Central memory CD8-positive, alpha-beta T cell (primary cell): ENCODE results near the gene CFAP61.

Source experiments
- ATAC-seq: fragments of 150-1000 bp; cut with Tn5 transposase; replicated peaks from 2 replicates; pipeline ENCODE4 v1.10.0; 2022; ENCODE audit warnings: mild to moderate bottlenecking, moderate FRiP score, moderate number of reproducible peaks; ENCODE audit not compliant: poor library complexity, severe bottlenecking; ENCODE audit errors: extremely low read depth
- DNase-seq, 2 donors: peaks; one replicate each; pipeline ENCODE4 v3.0.0; 2021; ENCODE audit warnings: low spot score in 2 of 2
- H3K27ac Mint-ChIP-seq: one replicate; pipeline ENCODE4 v1.8.0; 2022; ENCODE audit warnings: low read depth, mild to moderate bottlenecking, moderate library complexity, mixed read lengths
- H3K27me3 Mint-ChIP-seq: one replicate; pipeline ENCODE4 v1.8.0; 2022; ENCODE audit warnings: mixed read lengths
- H3K36me3 Mint-ChIP-seq: one replicate; pipeline ENCODE4 v1.8.0; 2022; ENCODE audit warnings: mild to moderate bottlenecking, moderate library complexity, mixed read lengths; ENCODE audit not compliant: insufficient read depth
- H3K4me1 Mint-ChIP-seq: one replicate; pipeline ENCODE4 v1.8.0; 2022; ENCODE audit warnings: mixed read lengths
- H3K4me3 Mint-ChIP-seq: one replicate; pipeline ENCODE4 v1.8.0; 2022; ENCODE audit warnings: mild to moderate bottlenecking, moderate library complexity, mixed read lengths
- H3K9me3 Mint-ChIP-seq: one replicate; pipeline ENCODE4 v1.8.0; 2022; ENCODE audit warnings: mixed read lengths

The CFAP61 gene

GRCh38 chr20:20060234-20060998 is 8.1 kb downstream of the CFAP61 start:
- no peak overlapping the region for H3K27ac Mint-ChIP-seq
- peaks cover 34% of the 10 kb centered on the region for H3K27me3 Mint-ChIP-seq
- no peaks in the 10 kb centered on the region for H3K36me3 Mint-ChIP-seq
- no peak overlapping the region for H3K4me3 Mint-ChIP-seq
- ATAC-seq (no peak), DNase-seq (no peak)
- H3K9me3 Mint-ChIP-seq: no peaks in the 10 kb centered on the region
- H3K4me1 Mint-ChIP-seq: no peaks in the 10 kb centered on the region

DNA sequence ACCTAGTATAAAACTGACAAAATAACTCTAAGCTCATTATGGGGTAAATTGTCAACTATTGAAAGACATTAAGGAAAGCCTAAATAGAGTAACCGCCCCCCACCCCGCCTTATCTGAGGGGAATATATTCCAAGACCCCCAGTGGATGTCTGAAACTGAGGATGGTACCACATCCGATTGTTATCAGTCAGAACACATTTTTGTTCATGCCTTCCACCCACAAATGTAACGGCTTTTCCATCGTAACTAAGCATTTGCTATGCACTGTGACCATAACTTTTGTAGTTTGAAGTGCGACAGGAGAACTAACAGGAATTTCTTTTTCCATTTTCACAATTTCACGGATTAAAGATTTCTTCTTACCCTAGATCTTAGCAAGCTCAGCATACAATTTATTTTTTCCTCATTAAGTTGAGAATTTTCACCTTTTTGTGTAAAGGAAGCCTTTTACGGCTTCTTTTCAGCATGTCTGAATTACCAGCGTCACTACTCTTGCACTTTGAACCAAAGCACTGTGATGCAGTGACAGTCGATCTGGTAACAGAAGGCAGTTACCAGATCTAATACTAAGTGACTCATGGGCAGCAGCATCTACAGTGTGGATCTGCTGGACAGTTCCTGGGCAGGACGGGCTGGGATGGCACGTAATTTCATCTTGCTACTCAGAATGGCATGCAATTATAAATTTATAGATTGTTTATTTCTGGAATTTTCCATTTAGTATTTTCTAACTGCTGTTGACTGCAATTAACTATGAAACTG is 11.8 kb downstream of the CFAP61 start:
- Mint-ChIP-seq H3K4me1 (no peaks in the 10 kb centered on the region), H3K4me3 (no peak overlapping the region), H3K36me3 (no peaks in the 10 kb centered on the region), H3K9me3 (no peaks in the 10 kb centered on the region), H3K27me3 (peaks cover 44% of the 10 kb centered on the region), H3K27ac (no peak overlapping the region)
- DNase-seq: no peak
- ATAC-seq: no peak

DNA sequence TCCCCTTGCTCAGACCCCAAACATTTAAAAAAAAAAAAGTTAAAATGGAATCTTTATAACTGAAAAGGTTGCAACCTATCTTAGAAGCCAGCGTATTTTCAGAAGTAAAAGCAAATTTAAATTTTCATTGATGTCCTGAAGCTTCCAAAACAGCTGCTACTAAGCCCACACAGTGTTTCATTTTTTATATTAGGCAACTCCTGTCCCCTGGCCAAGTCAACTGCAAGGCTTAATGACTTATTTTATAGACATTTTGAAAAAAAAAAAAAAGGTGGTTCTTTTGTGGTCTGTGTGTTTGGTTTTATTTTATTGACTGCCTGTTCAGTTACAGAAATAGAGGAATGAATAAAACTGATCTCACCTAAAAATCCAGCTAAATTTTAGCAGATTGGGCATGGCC is 13.0 kb downstream of the CFAP61 start:
- H3K4me1 Mint-ChIP-seq: no peaks in the 10 kb centered on the region
- peaks cover 44% of the 10 kb centered on the region for H3K27me3 Mint-ChIP-seq
- no peaks in the 10 kb centered on the region for H3K9me3 Mint-ChIP-seq
- DNase-seq (no peak), ATAC-seq (no peak)
- no peak overlapping the region for H3K27ac Mint-ChIP-seq
- no peak overlapping the region for H3K4me3 Mint-ChIP-seq
- H3K36me3 Mint-ChIP-seq: no peaks in the 10 kb centered on the region

DNA sequence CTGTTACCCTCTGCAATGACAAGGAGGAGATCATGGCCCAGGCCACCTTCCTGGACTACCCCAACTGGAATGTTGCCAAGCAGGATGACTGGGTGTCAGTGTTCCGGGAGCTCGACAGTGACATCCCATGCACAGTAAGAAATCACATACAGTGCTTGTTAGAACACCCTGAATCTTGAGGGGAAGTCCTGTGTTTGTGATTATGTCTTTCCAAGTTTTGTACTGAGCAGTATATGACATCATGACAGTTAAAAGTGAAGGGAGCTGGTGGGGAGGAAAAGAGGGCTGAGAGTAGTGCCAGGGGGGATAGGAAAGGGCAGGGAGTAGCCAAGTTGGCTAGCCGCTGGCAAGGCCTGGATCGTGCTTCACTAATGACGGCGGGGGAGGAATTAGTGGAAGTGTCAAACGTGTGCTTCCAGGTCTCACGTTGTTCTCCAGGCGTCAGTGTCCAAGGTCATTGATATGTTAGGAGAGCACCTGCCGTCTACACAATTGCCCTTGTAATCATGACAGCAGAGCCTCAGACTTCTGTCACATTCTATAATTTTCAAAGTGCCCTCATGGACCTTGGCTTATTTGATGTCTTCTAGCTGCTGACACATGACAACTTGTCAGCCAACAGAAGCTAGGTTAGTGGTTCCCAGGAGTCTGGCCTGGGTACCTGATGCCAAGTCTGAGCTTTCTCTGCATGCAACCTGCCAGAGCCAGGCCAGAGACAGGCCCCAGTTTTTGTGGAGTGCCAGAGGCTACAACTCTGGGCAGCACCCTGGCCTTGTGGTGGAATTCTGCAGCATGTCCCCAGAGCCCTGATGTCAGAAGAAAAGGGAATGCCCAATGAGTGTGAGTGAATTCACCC is 18.8 kb downstream of the CFAP61 start:
- DNase-seq (no peak), ATAC-seq (no peak)
- H3K36me3 Mint-ChIP-seq: no peaks in the 10 kb centered on the region
- H3K4me1 Mint-ChIP-seq: no peaks in the 10 kb centered on the region
- H3K4me3 Mint-ChIP-seq: no peak overlapping the region
- no peak overlapping the region for H3K27ac Mint-ChIP-seq
- H3K9me3 Mint-ChIP-seq: no peaks in the 10 kb centered on the region
- H3K27me3 Mint-ChIP-seq: peaks cover 3% of the 10 kb centered on the region

- H3K4me1 Mint-ChIP-seq: no peaks in the 10 kb centered on the region
- H3K27ac Mint-ChIP-seq: no peak overlapping the region
- no peaks in the 10 kb centered on the region for H3K9me3 Mint-ChIP-seq
- H3K4me3 Mint-ChIP-seq: no peak overlapping the region
- peaks cover 17% of the 10 kb centered on the region for H3K27me3 Mint-ChIP-seq
- ATAC-seq (no peak), DNase-seq (no peak)
- H3K36me3 Mint-ChIP-seq: no peaks in the 10 kb centered on the region
These were observed 21.6 kb downstream of the CFAP61 start for GRCh38 chr20:20073801-20074371.

DNA sequence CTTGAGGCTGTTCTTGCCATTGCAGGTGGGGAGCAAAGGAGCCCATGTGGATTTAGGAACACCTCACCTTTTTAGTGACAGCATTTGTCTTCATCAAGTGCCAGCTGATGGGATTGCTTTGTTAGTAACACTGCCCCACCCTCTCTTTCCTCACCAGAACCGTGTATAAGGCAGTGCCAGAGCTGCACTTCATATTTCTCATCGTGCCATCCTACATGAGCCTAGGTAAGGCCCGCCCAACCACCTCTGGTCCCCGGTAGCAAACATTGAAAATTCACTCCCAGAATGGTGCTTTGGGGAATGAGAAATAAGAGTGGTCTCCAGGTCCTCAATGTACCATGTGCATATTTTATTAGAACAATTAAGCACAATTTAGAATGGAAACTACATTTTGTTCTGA is 22.7 kb downstream of the CFAP61 start:
- DNase-seq: no peak
- Mint-ChIP-seq H3K36me3 (no peaks in the 10 kb centered on the region), H3K9me3 (no peaks in the 10 kb centered on the region), H3K27ac (no peak overlapping the region), H3K27me3 (peaks cover 24% of the 10 kb centered on the region), H3K4me3 (no peak overlapping the region), H3K4me1 (no peaks in the 10 kb centered on the region)
- no peak for ATAC-seq

DNA sequence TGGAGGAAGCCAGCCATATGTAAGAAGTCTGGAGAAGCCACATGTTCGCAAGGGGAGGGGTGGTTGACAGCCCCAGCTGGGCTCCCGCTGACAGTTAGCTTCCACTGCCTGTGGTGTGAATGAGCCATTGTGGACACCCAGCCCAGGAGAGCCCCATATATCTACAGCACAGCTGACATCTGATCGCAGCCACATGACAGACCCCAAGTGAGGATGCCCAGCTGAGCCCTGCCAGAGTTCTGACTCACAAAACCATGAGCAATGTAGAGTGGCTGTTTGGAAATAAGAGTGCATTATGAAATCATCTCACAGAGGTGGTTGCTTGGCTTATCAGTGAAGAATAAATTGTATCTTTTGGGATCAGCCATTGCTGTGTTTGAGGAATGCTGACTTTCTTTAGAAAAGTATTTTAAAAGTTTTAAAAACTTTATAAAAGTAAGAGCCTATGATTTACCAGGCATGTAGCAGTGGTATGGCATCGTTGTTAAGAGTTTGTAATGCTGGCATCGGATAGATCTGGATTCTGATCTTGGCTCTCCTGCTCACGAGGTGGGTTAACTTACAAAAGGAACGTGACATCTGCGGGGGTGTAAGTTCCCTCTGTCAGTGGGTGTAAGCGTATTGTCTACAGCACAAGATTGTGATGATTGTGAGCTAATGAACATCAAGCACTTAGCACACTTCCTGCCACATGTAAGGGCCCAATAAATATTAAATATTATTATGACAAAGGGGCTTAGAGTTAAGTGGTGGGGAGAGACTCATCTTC is 24.1 kb downstream of the CFAP61 start:
- Mint-ChIP-seq H3K27ac (no peak overlapping the region), H3K9me3 (no peaks in the 10 kb centered on the region), H3K4me3 (no peak overlapping the region), H3K4me1 (no peaks in the 10 kb centered on the region), H3K36me3 (no peaks in the 10 kb centered on the region), H3K27me3 (peaks cover 24% of the 10 kb centered on the region)
- DNase-seq: no peak
- no peak for ATAC-seq

- no peak for ATAC-seq
- Mint-ChIP-seq H3K36me3 (no peaks in the 10 kb centered on the region), H3K4me1 (no peaks in the 10 kb centered on the region), H3K9me3 (no peaks in the 10 kb centered on the region), H3K27ac (no peak overlapping the region), H3K27me3 (peaks cover 24% of the 10 kb centered on the region), H3K4me3 (no peak overlapping the region)
- DNase-seq: no peak
These were observed 25.7 kb downstream of the CFAP61 start for GRCh38 chr20:20078041-20078440.

- no peak overlapping the region for H3K27ac Mint-ChIP-seq
- no peak for ATAC-seq
- no peaks in the 10 kb centered on the region for H3K36me3 Mint-ChIP-seq
- H3K27me3 Mint-ChIP-seq: peaks cover 24% of the 10 kb centered on the region
- H3K9me3 Mint-ChIP-seq: no peaks in the 10 kb centered on the region
- H3K4me3 Mint-ChIP-seq: no peak overlapping the region
- H3K4me1 Mint-ChIP-seq: no peaks in the 10 kb centered on the region
- DNase-seq: no peak
These were observed 26.9 kb downstream of the CFAP61 start for GRCh38 chr20:20079102-20079784.

- DNase-seq (no peak), ATAC-seq (no peak)
- Mint-ChIP-seq H3K27ac (no peak overlapping the region), H3K36me3 (no peaks in the 10 kb centered on the region), H3K9me3 (no peaks in the 10 kb centered on the region), H3K4me3 (no peak overlapping the region), H3K27me3 (peaks cover 17% of the 10 kb centered on the region), H3K4me1 (no peaks in the 10 kb centered on the region)
These were observed 31.5 kb downstream of the CFAP61 start for GRCh38 chr20:20083807-20084206.

DNA sequence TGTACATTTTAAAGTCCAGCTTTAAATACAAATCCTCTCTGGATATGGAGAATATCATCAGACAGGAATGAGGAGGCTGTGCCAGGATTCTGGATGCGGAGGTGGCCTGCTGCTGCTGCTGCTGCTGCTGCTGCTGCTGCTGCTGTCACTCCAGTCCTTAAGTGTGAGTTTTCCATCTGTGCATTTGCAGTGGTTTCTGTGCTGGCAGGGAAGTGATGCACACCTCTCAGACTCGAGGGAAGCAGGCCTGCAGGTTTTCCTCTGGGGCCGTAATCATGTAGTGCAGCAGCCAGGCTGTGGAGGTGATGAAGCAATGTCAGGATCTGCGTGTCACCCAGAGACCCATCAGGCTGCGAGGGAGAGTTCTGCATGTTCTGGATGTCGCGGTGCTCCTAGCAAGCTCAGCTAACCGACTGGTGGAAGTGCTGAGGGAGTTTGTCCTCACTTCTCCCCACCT is 32.0 kb downstream of the CFAP61 start:
- no peak overlapping the region for H3K4me3 Mint-ChIP-seq
- no peaks in the 10 kb centered on the region for H3K36me3 Mint-ChIP-seq
- DNase-seq (no peak), ATAC-seq (no peak)
- H3K9me3 Mint-ChIP-seq: no peaks in the 10 kb centered on the region
- H3K27me3 Mint-ChIP-seq: peaks cover 12% of the 10 kb centered on the region
- H3K27ac Mint-ChIP-seq: no peak overlapping the region
- H3K4me1 Mint-ChIP-seq: no peaks in the 10 kb centered on the region
